Measurements from ENCODE around the gene IL34.

DNA sequence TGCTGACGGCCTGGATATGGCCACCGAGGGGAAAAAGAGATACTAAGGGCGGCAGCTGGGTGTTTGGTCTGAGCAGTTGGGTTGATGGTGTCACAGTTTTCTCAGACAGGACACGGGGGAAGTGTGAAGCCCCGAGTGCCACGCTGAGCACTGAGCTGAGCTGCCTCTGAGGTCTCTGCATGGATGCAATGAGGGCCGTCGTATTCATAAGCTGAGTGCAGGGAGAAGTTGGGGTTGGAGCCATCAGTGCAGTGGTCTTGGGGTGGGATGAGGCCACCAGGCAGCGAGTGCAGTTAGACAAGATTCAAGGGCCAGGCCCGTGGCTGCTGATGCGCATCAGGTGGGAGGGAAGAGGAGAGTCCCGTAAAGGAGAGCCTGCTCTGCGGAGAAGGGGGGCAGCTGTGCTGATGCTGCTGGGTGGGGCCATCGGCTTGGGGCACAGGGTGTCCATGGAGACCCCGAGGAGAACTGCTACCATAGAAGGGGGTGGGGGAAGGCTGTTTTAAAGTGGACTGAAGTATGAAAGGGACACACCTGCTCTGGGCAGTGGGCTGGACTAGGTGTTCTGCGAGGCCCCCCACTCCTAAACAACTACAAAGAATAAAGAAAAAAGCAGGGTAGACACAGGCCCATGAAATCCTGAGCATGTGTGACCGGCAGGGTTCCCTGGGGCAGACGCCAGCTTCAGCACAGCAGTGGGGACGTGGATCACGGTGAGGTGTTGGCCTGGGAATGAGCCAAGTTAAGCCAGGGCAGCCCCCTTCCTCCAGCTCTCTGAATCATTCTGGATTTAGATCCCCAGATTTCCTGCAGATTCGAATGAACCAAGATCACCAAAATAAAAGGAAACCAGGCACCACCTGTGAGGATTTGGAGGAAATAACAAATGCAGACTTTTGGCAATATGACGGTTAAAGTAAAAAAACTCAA lies 19.7 kb downstream of the IL34 start:
- TF ChIP-seq RAD21 (IDR thresholded peaks at IDR 0.05) = no peak
- TF ChIP-seq, protein P1, sequence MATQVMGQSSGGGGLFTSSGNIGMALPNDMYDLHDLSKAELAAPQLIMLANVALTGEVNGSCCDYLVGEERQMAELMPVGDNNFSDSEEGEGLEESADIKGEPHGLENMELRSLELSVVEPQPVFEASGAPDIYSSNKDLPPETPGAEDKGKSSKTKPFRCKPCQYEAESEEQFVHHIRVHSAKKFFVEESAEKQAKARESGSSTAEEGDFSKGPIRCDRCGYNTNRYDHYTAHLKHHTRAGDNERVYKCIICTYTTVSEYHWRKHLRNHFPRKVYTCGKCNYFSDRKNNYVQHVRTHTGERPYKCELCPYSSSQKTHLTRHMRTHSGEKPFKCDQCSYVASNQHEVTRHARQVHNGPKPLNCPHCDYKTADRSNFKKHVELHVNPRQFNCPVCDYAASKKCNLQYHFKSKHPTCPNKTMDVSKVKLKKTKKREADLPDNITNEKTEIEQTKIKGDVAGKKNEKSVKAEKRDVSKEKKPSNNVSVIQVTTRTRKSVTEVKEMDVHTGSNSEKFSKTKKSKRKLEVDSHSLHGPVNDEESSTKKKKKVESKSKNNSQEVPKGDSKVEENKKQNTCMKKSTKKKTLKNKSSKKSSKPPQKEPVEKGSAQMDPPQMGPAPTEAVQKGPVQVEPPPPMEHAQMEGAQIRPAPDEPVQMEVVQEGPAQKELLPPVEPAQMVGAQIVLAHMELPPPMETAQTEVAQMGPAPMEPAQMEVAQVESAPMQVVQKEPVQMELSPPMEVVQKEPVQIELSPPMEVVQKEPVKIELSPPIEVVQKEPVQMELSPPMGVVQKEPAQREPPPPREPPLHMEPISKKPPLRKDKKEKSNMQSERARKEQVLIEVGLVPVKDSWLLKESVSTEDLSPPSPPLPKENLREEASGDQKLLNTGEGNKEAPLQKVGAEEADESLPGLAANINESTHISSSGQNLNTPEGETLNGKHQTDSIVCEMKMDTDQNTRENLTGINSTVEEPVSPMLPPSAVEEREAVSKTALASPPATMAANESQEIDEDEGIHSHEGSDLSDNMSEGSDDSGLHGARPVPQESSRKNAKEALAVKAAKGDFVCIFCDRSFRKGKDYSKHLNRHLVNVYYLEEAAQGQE (IDR thresholded peaks at IDR 0.05) = no peak
- TF ChIP-seq JUND (IDR thresholded peaks at IDR 0.05) = no peak
- TF ChIP-seq, protein P2, sequence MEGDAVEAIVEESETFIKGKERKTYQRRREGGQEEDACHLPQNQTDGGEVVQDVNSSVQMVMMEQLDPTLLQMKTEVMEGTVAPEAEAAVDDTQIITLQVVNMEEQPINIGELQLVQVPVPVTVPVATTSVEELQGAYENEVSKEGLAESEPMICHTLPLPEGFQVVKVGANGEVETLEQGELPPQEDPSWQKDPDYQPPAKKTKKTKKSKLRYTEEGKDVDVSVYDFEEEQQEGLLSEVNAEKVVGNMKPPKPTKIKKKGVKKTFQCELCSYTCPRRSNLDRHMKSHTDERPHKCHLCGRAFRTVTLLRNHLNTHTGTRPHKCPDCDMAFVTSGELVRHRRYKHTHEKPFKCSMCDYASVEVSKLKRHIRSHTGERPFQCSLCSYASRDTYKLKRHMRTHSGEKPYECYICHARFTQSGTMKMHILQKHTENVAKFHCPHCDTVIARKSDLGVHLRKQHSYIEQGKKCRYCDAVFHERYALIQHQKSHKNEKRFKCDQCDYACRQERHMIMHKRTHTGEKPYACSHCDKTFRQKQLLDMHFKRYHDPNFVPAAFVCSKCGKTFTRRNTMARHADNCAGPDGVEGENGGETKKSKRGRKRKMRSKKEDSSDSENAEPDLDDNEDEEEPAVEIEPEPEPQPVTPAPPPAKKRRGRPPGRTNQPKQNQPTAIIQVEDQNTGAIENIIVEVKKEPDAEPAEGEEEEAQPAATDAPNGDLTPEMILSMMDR (IDR thresholded peaks at IDR 0.05; ENCODE audit: low read depth, low read length, missing input control) = no peak
- no peak for TF ChIP-seq YY1 (IDR thresholded peaks at IDR 0.05)
- TF ChIP-seq, protein P3, sequence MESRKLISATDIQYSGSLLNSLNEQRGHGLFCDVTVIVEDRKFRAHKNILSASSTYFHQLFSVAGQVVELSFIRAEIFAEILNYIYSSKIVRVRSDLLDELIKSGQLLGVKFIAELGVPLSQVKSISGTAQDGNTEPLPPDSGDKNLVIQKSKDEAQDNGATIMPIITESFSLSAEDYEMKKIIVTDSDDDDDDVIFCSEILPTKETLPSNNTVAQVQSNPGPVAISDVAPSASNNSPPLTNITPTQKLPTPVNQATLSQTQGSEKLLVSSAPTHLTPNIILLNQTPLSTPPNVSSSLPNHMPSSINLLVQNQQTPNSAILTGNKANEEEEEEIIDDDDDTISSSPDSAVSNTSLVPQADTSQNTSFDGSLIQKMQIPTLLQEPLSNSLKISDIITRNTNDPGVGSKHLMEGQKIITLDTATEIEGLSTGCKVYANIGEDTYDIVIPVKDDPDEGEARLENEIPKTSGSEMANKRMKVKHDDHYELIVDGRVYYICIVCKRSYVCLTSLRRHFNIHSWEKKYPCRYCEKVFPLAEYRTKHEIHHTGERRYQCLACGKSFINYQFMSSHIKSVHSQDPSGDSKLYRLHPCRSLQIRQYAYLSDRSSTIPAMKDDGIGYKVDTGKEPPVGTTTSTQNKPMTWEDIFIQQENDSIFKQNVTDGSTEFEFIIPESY (IDR thresholded peaks at IDR 0.05) = no peak
